ENCODE data around the gene ZNF415.

Gene ZNF415

DNA sequence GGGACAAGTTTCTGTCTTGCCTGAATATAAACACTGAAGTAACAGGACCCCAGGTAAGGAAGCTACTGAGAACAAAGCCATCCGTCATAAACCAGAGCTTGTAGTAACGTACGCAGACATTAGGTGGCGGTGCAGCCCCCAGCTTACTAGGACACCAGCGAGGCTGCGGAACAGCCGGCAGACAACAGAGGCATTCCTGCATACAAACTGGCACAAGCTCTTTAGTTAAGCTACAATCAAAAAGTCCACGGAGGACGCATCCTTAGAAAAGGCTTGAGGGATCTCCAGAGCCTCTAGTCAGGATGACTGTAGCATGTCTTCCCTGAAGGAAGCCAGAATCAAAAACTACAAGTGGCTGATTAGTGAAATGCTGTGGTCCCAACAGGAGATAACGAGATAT is 55.7 kb downstream of the ZNF415 start:
- Histone ChIP-seq H3K4me3 (ENCODE audit: low read length, poor library complexity, severe bottlenecking) (no peak overlapping the region), H3K9ac (ENCODE audit: low read depth, low read length, poor library complexity, severe bottlenecking) (no peak overlapping the region), H3K36me3 (ENCODE audit: insufficient read depth, low read length) (peaks cover 47% of the 10 kb centered on the region; the same call in 1 of the 2 replicates), H4K20me1 (ENCODE audit: insufficient read depth, low read length, poor library complexity, severe bottlenecking) (peaks cover 4% of the 10 kb centered on the region), H2AFZ (ENCODE audit: low read length) (no peak overlapping the region), H3K9me2 (replicated peaks; ENCODE audit: low read depth, low read length) (no peaks in the 10 kb centered on the region), H3K27me3 (ENCODE audit: insufficient read depth, low read length, poor library complexity, severe bottlenecking) (no peaks in the 10 kb centered on the region), H3K4me2 (ENCODE audit: low read depth, low read length, poor library complexity, severe bottlenecking) (no peak overlapping the region), H3K79me2 (ENCODE audit: insufficient read depth, low read length) (peaks cover 10% of the 10 kb centered on the region; the same call in 1 of the 2 replicates), H3F3A (ENCODE audit: low read depth) (no peaks in the 10 kb centered on the region), H3K4me1 (ENCODE audit: insufficient read depth, low read length, poor library complexity, severe bottlenecking) (no peaks in the 10 kb centered on the region), H3K9me3 (ENCODE audit: insufficient read depth, low read depth, low read length) (no peaks in the 10 kb centered on the region)
- no peak for TF ChIP-seq EZH2phosphoT487 (IDR thresholded peaks at IDR 0.05; ENCODE audit: borderline replicate concordance)
- TF ChIP-seq, protein P1, sequence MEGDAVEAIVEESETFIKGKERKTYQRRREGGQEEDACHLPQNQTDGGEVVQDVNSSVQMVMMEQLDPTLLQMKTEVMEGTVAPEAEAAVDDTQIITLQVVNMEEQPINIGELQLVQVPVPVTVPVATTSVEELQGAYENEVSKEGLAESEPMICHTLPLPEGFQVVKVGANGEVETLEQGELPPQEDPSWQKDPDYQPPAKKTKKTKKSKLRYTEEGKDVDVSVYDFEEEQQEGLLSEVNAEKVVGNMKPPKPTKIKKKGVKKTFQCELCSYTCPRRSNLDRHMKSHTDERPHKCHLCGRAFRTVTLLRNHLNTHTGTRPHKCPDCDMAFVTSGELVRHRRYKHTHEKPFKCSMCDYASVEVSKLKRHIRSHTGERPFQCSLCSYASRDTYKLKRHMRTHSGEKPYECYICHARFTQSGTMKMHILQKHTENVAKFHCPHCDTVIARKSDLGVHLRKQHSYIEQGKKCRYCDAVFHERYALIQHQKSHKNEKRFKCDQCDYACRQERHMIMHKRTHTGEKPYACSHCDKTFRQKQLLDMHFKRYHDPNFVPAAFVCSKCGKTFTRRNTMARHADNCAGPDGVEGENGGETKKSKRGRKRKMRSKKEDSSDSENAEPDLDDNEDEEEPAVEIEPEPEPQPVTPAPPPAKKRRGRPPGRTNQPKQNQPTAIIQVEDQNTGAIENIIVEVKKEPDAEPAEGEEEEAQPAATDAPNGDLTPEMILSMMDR (conservative IDR thresholded peaks at IDR 0.05; ENCODE audit: low read length), result peak; percentile 83

- no peaks in the 10 kb centered on the region for H3K9me2 ChIP-seq (replicated peaks; ENCODE audit: low read depth, low read length)
- H3F3A ChIP-seq (ENCODE audit: low read depth), result no peaks in the 10 kb centered on the region
- H3K4me3 ChIP-seq (ENCODE audit: low read length, poor library complexity, severe bottlenecking), result no peak overlapping the region
- H3K36me3 ChIP-seq (ENCODE audit: insufficient read depth, low read length), result peaks cover 69% of the 10 kb centered on the region
- peaks cover 22% of the 10 kb centered on the region; the same call in 1 of the 2 replicates for H3K9me3 ChIP-seq (ENCODE audit: insufficient read depth, low read depth, low read length)
- no peak overlapping the region for H2AFZ ChIP-seq (ENCODE audit: low read length)
- H3K9ac ChIP-seq (ENCODE audit: low read depth, low read length, poor library complexity, severe bottlenecking), result no peak overlapping the region
- H4K20me1 ChIP-seq (ENCODE audit: insufficient read depth, low read length, poor library complexity, severe bottlenecking), result no peaks in the 10 kb centered on the region
- H3K27me3 ChIP-seq (ENCODE audit: insufficient read depth, low read length, poor library complexity, severe bottlenecking), result no peaks in the 10 kb centered on the region
- no peaks in the 10 kb centered on the region for H3K79me2 ChIP-seq (ENCODE audit: insufficient read depth, low read length)
- no peak overlapping the region for H3K4me2 ChIP-seq (ENCODE audit: low read depth, low read length, poor library complexity, severe bottlenecking)
- no peaks in the 10 kb centered on the region for H3K4me1 ChIP-seq (ENCODE audit: insufficient read depth, low read length, poor library complexity, severe bottlenecking)
- no peak for TF ChIP-seq EZH2phosphoT487 (IDR thresholded peaks at IDR 0.05; ENCODE audit: borderline replicate concordance)
- TF ChIP-seq, protein P1 (conservative IDR thresholded peaks at IDR 0.05; ENCODE audit: low read length), result no peak
Observed at GRCh38 chr19:53068834-53069233, 63.9 kb downstream of the ZNF415 start.

GRCh38 chr19:53068199-53068598 is 64.5 kb downstream of the ZNF415 start:
- H3K36me3 ChIP-seq (ENCODE audit: insufficient read depth, low read length), result peaks cover 63% of the 10 kb centered on the region
- H3K27me3 ChIP-seq (ENCODE audit: insufficient read depth, low read length, poor library complexity, severe bottlenecking), result no peaks in the 10 kb centered on the region
- no peak overlapping the region for H2AFZ ChIP-seq (ENCODE audit: low read length)
- H3F3A ChIP-seq (ENCODE audit: low read depth), result no peaks in the 10 kb centered on the region
- TF ChIP-seq, protein P1 (conservative IDR thresholded peaks at IDR 0.05; ENCODE audit: low read length), result no peak
- no peak for TF ChIP-seq EZH2phosphoT487 (IDR thresholded peaks at IDR 0.05; ENCODE audit: borderline replicate concordance)
- H3K4me3 ChIP-seq (ENCODE audit: low read length, poor library complexity, severe bottlenecking), result no peak overlapping the region
- no peak overlapping the region for H3K9ac ChIP-seq (ENCODE audit: low read depth, low read length, poor library complexity, severe bottlenecking)
- H3K4me2 ChIP-seq (ENCODE audit: low read depth, low read length, poor library complexity, severe bottlenecking), result no peak overlapping the region
- no peaks in the 10 kb centered on the region for H3K79me2 ChIP-seq (ENCODE audit: insufficient read depth, low read length)
- H3K9me3 ChIP-seq (ENCODE audit: insufficient read depth, low read depth, low read length), result peaks cover 22% of the 10 kb centered on the region; the same call in 1 of the 2 replicates
- no peaks in the 10 kb centered on the region for H3K9me2 ChIP-seq (replicated peaks; ENCODE audit: low read depth, low read length)
- H4K20me1 ChIP-seq (ENCODE audit: insufficient read depth, low read length, poor library complexity, severe bottlenecking), result no peaks in the 10 kb centered on the region
- H3K4me1 ChIP-seq (ENCODE audit: insufficient read depth, low read length, poor library complexity, severe bottlenecking), result no peaks in the 10 kb centered on the region
